ENCODE data around the gene ACRBP.

GRCh38 chr12:6662602-6662905 is 15.3 kb upstream of the ACRBP start:
- TF ChIP-seq, protein P1, sequence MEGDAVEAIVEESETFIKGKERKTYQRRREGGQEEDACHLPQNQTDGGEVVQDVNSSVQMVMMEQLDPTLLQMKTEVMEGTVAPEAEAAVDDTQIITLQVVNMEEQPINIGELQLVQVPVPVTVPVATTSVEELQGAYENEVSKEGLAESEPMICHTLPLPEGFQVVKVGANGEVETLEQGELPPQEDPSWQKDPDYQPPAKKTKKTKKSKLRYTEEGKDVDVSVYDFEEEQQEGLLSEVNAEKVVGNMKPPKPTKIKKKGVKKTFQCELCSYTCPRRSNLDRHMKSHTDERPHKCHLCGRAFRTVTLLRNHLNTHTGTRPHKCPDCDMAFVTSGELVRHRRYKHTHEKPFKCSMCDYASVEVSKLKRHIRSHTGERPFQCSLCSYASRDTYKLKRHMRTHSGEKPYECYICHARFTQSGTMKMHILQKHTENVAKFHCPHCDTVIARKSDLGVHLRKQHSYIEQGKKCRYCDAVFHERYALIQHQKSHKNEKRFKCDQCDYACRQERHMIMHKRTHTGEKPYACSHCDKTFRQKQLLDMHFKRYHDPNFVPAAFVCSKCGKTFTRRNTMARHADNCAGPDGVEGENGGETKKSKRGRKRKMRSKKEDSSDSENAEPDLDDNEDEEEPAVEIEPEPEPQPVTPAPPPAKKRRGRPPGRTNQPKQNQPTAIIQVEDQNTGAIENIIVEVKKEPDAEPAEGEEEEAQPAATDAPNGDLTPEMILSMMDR (IDR thresholded peaks at IDR 0.05; ENCODE audit: low read depth, low read length) = no peak
- TF ChIP-seq, protein P2, sequence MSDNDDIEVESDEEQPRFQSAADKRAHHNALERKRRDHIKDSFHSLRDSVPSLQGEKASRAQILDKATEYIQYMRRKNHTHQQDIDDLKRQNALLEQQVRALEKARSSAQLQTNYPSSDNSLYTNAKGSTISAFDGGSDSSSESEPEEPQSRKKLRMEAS (IDR thresholded peaks at IDR 0.05; ENCODE audit: low read depth, low read length) = no peak

All from NB4 (cell line).